GM19043 (cell line): ENCODE data around the gene EML6.
"Not testable (repeated sequence)": the region's sequence is repeated elsewhere in the genome, so short reads cannot be mapped to it uniquely, and the experiment has no call there.

Source experiments
- ATAC-seq: cut with Tn5 transposase; IDR thresholded peaks from one replicate; pipeline ENCODE4 v1.9.1; 2021; ENCODE audit warnings: low read depth; ENCODE audit not compliant: unreplicated experiment

Gene EML6

DNA sequence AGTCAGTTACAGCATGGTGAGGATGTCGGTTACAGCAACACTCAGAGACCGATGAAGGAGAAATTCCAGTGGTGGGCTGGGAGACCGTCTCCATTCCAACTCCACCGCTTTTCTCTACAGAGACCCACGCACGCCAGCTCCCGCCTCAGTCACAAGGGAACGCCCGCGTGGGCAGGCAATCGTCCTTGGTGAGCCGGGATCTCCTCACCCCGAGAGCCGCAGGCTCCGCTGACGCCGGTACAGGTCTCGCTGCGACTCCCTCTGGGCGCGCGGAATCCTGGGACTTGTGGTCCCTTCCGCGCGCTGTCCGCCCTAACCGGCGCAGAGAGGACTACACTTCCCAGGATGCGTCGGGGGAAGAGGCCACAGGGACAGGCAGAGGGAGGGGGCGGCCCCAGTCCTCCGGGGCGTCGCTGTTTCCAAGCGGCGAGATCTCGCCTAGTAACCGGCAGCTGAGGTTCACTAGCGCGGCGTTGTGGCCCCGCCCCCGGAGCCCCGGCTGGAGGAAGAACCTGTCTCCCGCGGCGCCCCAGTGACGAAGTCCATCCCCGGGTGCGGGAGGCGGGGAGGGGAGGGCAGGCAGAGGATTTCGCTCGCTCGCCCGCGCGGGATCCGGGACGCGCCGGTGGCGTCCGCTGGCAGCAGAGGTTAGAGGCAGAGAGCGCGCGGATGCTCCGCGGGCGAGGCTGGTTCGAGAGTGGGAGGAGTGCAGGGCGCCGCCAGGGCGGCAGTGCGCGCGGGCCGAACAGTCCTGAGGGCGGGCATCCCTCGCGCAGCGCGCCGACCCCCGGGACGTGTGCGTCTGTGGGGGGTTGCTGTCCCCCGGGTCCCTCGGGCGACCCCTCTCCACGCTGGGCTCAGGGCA, at the start of gene EML6:
EML6 (plus strand) TSS at position 532 of the 865 bp plus-strand sequence. CDS start 1,400 bp downstream, outside the sequence.
- peak; percentile 99 for ATAC-seq

- no peak for ATAC-seq
These were observed 48.2 kb upstream of the EML6 start for GRCh38 chr2:54675281-54675680.

DNA sequence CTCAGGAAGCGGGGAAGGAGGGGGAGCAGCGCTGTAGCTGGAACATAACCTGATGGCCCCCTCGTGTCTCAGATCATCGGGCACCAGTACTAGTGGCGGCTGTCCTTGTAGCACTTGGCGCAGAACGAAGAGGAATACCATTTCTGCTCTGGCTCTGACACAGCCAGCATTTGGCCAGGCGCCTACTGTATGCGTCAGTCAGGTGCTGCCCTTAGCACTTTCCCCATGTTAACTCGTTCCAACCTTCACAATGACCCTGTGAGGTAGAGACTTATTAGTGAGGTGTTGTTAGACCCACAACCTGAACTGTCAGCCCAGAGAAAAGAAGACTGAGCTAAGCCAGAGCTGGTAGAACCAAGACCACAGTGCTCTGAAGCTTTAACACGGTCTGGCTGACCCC, 47.7 kb upstream of the EML6 start:
- no peak for ATAC-seq

- ATAC-seq, result no peak
These were observed 46.8 kb upstream of the EML6 start for GRCh38 chr2:54676656-54677055.

DNA sequence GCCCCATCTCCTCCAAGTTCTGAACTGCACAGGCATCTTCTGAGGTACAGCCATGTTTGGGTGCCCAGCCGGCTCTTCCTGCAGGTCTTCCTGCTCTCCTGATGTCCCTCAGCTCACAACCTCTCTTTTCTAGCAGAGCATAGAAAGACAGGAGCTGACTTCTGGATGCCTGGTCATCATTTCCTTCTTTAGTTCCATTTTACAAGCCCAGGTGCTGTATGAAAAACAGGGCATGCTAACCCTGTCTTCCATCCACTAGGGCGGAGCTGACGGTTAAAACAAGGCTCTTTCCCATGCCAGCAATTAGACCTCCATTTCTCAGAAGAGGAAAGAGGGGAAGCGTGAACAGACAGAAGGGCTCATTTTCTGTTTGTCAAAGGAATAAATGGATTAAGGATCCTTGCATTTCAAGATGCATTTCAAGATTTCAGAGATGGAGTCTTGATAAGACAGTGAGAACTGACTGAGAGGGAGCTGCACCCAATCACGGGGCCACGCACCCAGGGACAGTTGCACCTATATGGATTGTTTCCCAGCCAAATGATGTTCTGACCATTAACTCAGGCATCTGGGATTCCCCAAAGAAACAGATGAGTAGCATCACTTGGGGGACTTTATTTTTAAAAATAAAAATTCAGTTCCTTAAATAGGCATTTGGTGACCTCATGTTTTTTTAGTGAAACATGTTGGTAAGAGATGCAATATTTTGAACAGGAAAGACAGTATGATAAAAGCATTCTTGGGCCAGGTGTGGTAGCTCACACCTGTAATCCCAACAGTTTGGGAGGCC, 45.8 kb upstream of the EML6 start:
- ATAC-seq, result no peak

- ATAC-seq, result no peak
These were observed 44.7 kb upstream of the EML6 start for GRCh38 chr2:54678719-54679118.

- ATAC-seq, result peak; percentile 51
These were observed 42.9 kb upstream of the EML6 start for GRCh38 chr2:54680397-54681041.

- no peak for ATAC-seq
These were observed 42.0 kb upstream of the EML6 start for GRCh38 chr2:54681416-54681815.

DNA sequence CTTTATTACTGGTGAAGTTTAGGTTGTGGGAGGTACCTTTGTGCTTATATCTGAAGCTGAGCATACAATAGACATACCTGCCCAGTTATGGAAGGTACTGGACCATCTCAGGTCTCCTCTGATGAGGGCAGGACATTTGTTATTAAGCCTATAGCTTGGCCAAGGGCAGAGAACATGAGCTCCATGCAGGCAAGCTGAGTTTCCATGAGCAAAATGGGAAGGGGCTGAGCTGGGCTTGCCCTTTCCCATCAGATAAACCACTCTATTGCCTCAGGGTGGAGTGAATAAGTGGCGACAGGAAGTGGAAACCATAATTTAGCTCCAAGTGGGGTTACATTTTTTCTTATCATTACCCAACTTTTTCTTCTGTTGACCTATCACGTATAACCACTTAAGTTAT, 39.9 kb upstream of the EML6 start:
- ATAC-seq, result no peak

DNA sequence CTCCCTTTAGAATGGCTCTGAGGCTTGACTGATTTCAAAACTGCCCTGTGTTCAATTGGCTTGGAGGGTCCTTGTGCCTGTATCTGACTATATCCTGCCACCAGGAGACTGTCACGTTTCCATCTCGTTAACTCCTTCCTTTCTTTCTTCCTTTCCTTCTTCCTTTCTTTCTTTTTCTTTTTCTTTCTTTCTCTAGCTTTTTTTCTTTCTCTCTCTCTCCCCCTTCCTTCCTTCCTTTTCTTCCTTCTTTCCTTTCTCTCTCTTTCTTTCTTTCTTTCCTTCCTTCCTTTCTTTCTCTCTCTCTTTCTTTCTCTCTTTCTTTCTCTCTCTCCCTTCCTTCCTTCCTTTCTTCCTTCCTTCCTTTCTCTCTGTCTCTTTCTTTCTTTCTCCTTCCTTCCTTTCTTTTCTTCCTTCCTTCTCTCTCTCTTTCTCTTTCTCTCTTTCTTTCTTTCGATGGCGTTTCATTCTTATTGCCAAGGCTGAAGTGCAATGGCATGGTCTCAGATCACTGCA, 38.1 kb upstream of the EML6 start:
- ATAC-seq, result no peak

DNA sequence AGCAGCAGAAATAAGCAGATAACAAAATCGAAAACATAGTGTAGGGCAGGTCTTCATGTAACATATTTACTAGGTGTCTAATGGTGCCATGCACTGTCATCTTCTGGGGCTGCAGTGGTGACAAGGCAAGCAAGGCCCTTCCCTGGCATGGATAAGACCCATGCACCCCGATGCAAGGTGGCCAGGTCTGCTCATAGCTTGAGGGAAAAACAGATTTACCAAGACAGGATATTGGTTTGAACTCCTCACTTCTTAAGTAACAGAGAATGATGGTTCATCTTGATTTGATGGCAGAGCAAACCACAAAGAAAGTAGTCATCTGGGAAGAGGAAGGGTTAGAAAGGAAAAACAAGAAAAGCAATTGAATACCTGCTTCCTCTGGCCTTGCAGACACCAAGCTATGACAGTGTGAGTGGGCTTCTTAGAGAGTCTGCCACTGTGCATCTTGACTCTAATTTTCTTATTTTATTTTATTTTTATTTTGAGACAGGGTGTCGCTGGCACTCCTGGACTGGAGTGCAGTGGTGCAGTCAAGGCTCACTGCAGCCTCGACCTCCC, 35.8 kb upstream of the EML6 start:
- ATAC-seq, result no peak

DNA sequence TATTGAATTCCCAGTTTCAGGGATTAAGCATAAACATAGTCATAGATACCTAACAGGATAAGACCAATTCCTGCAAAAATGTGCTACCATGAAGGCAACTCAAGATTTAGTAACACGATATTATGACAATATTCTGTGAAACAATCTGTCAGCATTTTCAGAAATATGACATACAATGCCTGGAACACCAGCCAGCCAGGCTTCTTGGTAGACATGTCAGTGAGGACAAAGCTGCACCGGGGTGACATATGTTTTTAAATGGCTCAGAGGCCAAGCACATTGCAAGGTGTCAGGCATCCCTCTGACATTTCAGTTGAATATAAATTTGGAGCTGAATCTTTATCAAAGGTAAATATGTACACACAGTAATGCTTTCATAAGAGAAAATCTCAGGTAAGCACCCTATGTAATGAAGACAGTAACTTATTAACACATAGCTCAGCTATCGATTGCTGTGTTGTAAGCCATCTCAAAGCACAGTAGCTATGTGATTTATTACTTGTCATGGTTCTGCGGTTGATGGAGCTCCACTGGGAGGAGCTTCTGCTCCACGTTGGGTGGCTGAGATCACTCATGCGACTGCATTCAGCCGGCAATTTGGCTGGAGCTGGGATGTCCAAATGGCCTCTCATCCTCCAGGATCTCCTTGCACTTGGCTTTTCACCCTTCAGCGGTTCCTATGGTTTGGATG, 31.9 kb upstream of the EML6 start:
- no peak for ATAC-seq

DNA sequence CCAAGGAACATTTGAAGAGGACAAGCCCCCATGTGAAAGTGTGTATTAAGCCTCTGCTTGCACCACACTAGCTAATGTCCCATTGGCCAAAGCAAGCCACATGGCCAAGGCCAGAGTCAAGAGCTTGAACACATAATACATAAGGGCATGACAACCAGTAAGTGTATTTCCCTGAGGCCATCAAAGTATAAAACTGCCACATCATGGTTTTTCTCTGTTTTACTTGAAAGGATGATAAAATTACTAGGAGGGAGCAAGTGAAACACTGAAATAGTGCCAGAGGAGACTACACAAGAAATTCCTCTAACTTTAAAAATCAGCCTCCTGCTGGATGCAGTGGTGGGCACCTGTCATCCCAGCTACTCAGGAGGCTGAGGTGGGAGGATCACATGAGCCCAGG, 30.9 kb upstream of the EML6 start:
- no peak for ATAC-seq

GRCh38 chr2:54695378-54695777, 28.1 kb upstream of the EML6 start:
- ATAC-seq, result no peak

DNA sequence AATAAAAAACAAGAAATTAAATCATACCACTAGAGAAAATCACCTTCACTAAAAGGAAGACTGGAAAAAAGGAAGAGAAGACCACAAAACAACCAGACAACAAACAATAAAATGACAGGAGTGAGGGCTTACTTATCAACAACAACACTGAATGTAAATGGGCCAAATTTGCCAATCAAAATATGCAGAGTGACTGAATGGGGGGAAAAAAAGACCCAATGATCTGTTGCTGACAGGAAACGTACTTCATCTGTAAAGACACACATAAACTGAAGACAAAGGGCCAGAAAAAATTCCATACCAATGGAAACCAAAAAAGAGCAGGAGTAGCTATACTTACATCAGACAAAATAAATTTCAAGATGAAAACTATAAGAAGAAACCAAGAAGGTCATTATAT, 25.5 kb upstream of the EML6 start:
- no peak for ATAC-seq

DNA sequence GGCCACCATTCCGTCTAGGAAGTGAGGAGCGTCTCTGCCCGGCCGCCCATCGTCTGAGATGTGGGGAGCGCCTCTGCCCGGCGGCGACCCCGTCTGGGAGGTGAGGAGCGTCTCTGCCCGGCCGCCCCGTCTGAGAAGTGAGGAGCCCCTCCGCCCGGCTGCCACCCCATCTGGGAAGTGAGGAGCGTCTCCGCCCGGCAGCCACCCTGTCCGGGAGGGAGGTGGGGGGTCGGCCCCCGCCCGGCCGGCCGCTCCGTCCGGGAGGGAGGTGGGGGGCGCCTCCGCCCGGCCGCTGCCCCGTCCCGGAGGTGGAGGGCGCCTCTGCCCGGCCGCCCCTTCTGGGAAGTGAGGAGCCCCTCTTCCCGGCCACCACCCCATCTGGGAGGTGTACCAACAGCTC, 24.5 kb upstream of the EML6 start:
- not testable (repeated sequence) for ATAC-seq

DNA sequence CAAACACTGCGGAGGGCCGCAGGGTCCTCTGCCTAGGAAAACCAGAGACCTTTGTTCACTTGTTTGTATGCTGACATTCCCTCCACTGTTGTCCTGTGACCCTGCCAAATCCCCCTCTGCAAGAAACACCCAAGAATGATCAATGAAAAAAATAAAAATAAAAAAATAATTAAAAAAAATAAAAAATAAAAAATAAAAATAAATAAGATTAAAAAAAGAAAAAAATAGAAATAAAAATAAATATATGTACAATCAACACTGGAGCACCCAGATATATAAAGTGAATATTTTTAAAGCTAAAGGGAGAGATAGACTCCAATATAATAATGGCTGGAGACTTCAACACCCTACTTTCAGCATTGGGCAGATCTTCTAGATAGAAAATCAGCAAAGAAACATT, 23.8 kb upstream of the EML6 start:
- no peak for ATAC-seq

DNA sequence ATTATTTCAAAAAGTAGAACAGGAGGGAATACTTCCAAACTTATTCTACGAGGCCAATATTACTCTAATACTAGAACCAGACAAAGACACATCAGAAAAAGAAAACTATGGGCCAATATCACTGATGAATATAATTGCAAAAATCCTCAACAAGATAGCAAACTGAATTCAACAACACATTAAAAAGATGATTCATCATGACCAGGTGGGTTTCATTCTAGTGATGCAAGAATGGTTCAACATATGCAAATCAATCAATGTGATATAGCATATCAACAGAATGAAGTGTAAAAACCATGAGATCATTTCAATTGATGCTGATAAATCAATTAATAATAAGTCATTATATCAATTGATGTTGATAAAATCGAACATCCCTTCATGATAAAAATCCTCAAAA, 22.4 kb upstream of the EML6 start:
- no peak for ATAC-seq

DNA sequence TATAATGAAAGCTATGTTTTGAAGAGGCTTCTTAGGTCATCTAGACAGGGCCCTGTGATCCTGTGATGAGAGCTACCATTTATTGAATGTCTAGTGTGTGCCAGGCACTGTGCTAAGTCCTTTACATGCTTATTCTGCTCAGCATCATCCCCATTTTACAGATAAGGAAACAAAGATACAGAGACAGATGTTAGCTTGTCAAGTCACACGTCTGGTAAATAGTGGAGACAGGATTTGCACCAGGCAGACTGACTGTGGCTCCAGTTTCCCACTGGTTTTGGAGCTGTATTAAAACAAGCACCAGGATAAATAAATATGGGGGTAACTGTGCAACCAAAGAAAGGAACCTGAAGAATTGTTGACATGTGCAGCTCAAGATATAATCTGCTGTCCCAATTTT, 19.2 kb upstream of the EML6 start:
- ATAC-seq, result no peak
